HFF-Myc (cell line): ENCODE data around the gene EVI5.

Source experiments
- DNase-seq: peaks from one replicate; pipeline ENCODE4 v3.0.0-alpha.2; 2011; ENCODE audit warnings: low read depth; ENCODE audit errors: extremely low read depth
- H3K4me3 ChIP-seq: replicated peaks from 2 replicates; pipeline ENCODE4 v1.5.1; 2011; ENCODE audit warnings: low read depth, mild to moderate bottlenecking, control low read depth, low read length
- TF ChIP-seq, protein P1 (sequence below): IDR thresholded peaks from 2 replicates; pipeline ENCODE4 v1.5.1; 2012; ENCODE audit warnings: mild to moderate bottlenecking, low read depth, low read length, control low read depth; ENCODE audit errors: missing control alignments

EVI5 gene

GRCh38 chr1:92784639-92785500, at the start of gene EVI5:
EVI5 (minus strand) TSS chr1:92785108; CDS start chr1:92736546, 48,562 bp downstream.
- peak within 1 kb of the TSS; percentile 85 for H3K4me3 ChIP-seq
- TF ChIP-seq, protein P1, sequence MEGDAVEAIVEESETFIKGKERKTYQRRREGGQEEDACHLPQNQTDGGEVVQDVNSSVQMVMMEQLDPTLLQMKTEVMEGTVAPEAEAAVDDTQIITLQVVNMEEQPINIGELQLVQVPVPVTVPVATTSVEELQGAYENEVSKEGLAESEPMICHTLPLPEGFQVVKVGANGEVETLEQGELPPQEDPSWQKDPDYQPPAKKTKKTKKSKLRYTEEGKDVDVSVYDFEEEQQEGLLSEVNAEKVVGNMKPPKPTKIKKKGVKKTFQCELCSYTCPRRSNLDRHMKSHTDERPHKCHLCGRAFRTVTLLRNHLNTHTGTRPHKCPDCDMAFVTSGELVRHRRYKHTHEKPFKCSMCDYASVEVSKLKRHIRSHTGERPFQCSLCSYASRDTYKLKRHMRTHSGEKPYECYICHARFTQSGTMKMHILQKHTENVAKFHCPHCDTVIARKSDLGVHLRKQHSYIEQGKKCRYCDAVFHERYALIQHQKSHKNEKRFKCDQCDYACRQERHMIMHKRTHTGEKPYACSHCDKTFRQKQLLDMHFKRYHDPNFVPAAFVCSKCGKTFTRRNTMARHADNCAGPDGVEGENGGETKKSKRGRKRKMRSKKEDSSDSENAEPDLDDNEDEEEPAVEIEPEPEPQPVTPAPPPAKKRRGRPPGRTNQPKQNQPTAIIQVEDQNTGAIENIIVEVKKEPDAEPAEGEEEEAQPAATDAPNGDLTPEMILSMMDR = no peak
- DNase-seq = peak; percentile 81

- TF ChIP-seq, protein P1 = no peak
- H3K4me3 ChIP-seq = peak overlapping the region; percentile 92
Observed at GRCh38 chr1:92834617-92835016, 49.7 kb upstream of the EVI5 start.

GRCh38 chr1:92833840-92834239, 48.9 kb upstream of the EVI5 start:
- TF ChIP-seq, protein P1 = no peak
- peak overlapping the region; percentile 92 for H3K4me3 ChIP-seq
- no peak for DNase-seq

More at GRCh38 chr1:92834617-92835016, 49.7 kb upstream of the EVI5 start:
- no peak for DNase-seq

DNA sequence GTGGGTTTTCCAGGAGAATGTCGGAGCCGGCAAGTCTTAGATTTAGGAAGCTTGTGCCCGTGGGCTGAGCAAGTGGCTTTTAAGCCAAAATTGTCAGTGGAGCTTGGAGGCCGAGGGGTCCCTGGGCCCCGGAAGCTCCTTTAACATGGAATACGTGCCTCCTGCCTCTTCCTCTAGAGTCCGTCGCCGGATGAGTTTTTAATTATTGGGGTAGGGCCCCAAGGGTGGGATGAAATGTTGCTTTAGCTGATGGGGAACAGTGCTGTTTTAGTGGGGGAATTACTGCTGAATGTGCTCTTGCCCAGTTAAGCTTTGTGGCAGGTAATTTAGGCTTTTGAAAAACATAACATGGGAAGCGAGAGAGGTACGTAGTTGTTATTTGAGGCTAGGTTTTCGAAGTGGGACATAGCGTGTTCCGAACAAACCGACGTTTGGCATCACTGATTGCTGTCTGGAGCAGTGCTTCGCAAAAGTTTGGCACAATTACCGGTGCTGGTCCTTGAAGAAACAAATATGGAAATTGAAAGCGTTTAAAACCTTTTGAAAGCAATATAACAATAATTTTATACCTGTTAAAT, 47.7 kb upstream of the EVI5 start:
- TF ChIP-seq, protein P1 = no peak
- H3K4me3 ChIP-seq = peak overlapping the region; percentile 92
- no peak for DNase-seq

DNA sequence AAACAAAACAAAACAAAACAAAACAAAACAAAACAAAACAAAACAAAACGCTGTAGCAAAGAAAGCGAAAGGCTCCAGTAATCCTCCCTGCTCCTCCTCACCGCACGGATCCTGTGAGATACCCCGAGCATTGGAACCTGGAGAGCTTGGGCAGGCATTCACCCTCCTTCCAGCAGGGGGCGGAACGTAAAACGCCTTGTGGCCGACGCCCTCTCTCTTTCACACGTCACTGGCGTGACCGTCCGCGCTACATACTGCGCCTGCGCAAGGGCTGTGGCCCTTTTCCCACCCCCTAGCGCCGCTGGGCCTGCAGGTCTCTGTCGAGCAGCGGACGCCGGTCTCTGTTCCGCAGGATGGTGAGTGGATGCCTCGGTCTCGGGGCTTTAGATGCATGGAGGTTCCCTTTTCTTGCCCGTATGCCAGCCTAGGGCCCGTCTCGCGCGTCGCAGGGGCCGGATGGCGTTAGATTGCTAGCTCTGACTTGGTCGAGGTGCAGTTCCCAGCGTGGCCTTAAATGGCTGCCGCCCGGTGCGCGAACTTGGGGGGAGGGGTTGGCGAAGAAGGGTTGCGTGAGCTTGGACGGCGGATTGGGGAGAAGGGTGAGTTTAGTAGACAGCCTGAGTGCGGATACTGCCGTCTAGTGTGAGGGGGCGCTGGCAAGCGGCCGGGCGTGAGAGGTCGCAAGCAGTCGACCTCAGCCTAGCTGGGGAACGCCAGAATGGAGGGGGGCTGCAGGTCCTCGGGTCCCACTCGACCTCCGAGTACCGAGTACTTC, 47.0 kb upstream of the EVI5 start, which contains the start of gene RPL5:
TSS of gene RPL5 (plus strand) at position 279 of the 775 bp plus-strand sequence. CDS start at position 354, 75 bp downstream.
- TF ChIP-seq, protein P1 = peak; percentile 98
- peak within 1 kb of the TSS; percentile 92 for H3K4me3 ChIP-seq
- DNase-seq = peak; percentile 95

DNA sequence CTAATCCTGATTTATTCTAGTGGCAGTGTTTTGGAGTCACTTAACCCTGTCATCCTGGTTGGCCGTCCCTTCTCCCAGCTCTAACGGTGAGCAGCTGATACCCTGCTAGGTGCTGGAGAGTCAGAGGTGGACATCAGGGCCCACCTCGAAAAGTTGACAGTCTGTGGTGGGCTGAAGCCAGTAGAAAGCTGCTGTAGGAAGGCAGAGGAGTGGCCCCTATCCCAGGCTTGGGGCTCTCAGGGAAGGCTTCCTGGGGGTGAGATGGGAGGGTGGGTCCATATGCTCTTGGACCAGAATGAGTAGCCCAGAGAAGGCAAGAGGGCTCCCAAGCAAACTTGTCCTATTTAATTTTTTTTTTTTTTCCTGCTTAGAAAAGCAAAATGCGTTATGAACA, 46.5 kb upstream of the EVI5 start:
- DNase-seq = no peak
- TF ChIP-seq, protein P1 = no peak
- H3K4me3 ChIP-seq = peak overlapping the region; percentile 92
